ENCODE measurements around the gene CHAT.

The CHAT gene

GRCh38 chr10:49613882-49614241, at the start of gene CHAT:
Gene CHAT (plus strand): TSS chr10:49614037. CDS start chr10:49614190, 153 bp downstream.
- Histone ChIP-seq H3K9me2 (replicated peaks; ENCODE audit: low read depth, low read length) (no peaks in the 10 kb centered on the region), H3K4me3 (ENCODE audit: low read length, poor library complexity, severe bottlenecking) (no peak within 1 kb of the TSS), H2AFZ (ENCODE audit: low read length) (no peak within 1 kb of the TSS), H3K4me1 (ENCODE audit: insufficient read depth, low read length, poor library complexity, severe bottlenecking) (no peaks in the 10 kb centered on the region), H3F3A (ENCODE audit: low read depth) (no peaks in the 10 kb centered on the region), H3K27me3 (ENCODE audit: insufficient read depth, low read length, poor library complexity, severe bottlenecking) (peaks cover 4% of the 10 kb centered on the region), H3K79me2 (ENCODE audit: insufficient read depth, low read length) (no peaks in the 10 kb centered on the region), H4K20me1 (ENCODE audit: insufficient read depth, low read length, poor library complexity, severe bottlenecking) (no peaks in the 10 kb centered on the region), H3K9me3 (ENCODE audit: insufficient read depth, low read depth, low read length) (no peaks in the 10 kb centered on the region), H3K9ac (ENCODE audit: low read depth, low read length, poor library complexity, severe bottlenecking) (no peak within 1 kb of the TSS), H3K4me2 (ENCODE audit: low read depth, low read length, poor library complexity, severe bottlenecking) (no peak within 1 kb of the TSS), H3K36me3 (ENCODE audit: insufficient read depth, low read length) (no peaks in the 10 kb centered on the region)
- TF ChIP-seq CTCF (conservative IDR thresholded peaks at IDR 0.05; ENCODE audit: low read length) (no peak), EZH2phosphoT487 (IDR thresholded peaks at IDR 0.05; ENCODE audit: borderline replicate concordance) (no peak)

GRCh38 chr10:49564461-49565009, 49.3 kb upstream of the CHAT start:
- H3K27me3 ChIP-seq (ENCODE audit: insufficient read depth, low read length, poor library complexity, severe bottlenecking), result peaks cover 3% of the 10 kb centered on the region
- H3K36me3 ChIP-seq (ENCODE audit: insufficient read depth, low read length), result no peaks in the 10 kb centered on the region
- H3K4me1 ChIP-seq (ENCODE audit: insufficient read depth, low read length, poor library complexity, severe bottlenecking), result no peaks in the 10 kb centered on the region
- H4K20me1 ChIP-seq (ENCODE audit: insufficient read depth, low read length, poor library complexity, severe bottlenecking), result no peaks in the 10 kb centered on the region
- no peak overlapping the region for H3K9ac ChIP-seq (ENCODE audit: low read depth, low read length, poor library complexity, severe bottlenecking)
- no peak for TF ChIP-seq CTCF (conservative IDR thresholded peaks at IDR 0.05; ENCODE audit: low read length)
- no peak for TF ChIP-seq EZH2phosphoT487 (IDR thresholded peaks at IDR 0.05; ENCODE audit: borderline replicate concordance)
- no peaks in the 10 kb centered on the region for H3K79me2 ChIP-seq (ENCODE audit: insufficient read depth, low read length)
- no peak overlapping the region for H3K4me2 ChIP-seq (ENCODE audit: low read depth, low read length, poor library complexity, severe bottlenecking)
- no peaks in the 10 kb centered on the region for H3K9me2 ChIP-seq (replicated peaks; ENCODE audit: low read depth, low read length)
- no peaks in the 10 kb centered on the region for H3F3A ChIP-seq (ENCODE audit: low read depth)
- H2AFZ ChIP-seq (ENCODE audit: low read length), result no peak overlapping the region
- H3K4me3 ChIP-seq (ENCODE audit: low read length, poor library complexity, severe bottlenecking), result no peak overlapping the region
- H3K9me3 ChIP-seq (ENCODE audit: insufficient read depth, low read depth, low read length), result no peaks in the 10 kb centered on the region

- no peaks in the 10 kb centered on the region for H3K27me3 ChIP-seq (ENCODE audit: insufficient read depth, low read length, poor library complexity, severe bottlenecking)
- no peaks in the 10 kb centered on the region for H3K36me3 ChIP-seq (ENCODE audit: insufficient read depth, low read length)
- H3K4me2 ChIP-seq (ENCODE audit: low read depth, low read length, poor library complexity, severe bottlenecking), result no peak overlapping the region
- H3K9me2 ChIP-seq (replicated peaks; ENCODE audit: low read depth, low read length), result no peaks in the 10 kb centered on the region
- H3K4me3 ChIP-seq (ENCODE audit: low read length, poor library complexity, severe bottlenecking), result no peak overlapping the region
- H4K20me1 ChIP-seq (ENCODE audit: insufficient read depth, low read length, poor library complexity, severe bottlenecking), result no peaks in the 10 kb centered on the region
- no peak overlapping the region for H2AFZ ChIP-seq (ENCODE audit: low read length)
- no peaks in the 10 kb centered on the region for H3K79me2 ChIP-seq (ENCODE audit: insufficient read depth, low read length)
- H3K9me3 ChIP-seq (ENCODE audit: insufficient read depth, low read depth, low read length), result no peaks in the 10 kb centered on the region
- H3F3A ChIP-seq (ENCODE audit: low read depth), result no peaks in the 10 kb centered on the region
- H3K9ac ChIP-seq (ENCODE audit: low read depth, low read length, poor library complexity, severe bottlenecking), result no peak overlapping the region
- TF ChIP-seq CTCF (conservative IDR thresholded peaks at IDR 0.05; ENCODE audit: low read length) (no peak), EZH2phosphoT487 (IDR thresholded peaks at IDR 0.05; ENCODE audit: borderline replicate concordance) (no peak)
- no peaks in the 10 kb centered on the region for H3K4me1 ChIP-seq (ENCODE audit: insufficient read depth, low read length, poor library complexity, severe bottlenecking)
Observed at GRCh38 chr10:49567810-49568209, 46.0 kb upstream of the CHAT start.
